Measurements from ENCODE around the gene TBCB.

DNA sequence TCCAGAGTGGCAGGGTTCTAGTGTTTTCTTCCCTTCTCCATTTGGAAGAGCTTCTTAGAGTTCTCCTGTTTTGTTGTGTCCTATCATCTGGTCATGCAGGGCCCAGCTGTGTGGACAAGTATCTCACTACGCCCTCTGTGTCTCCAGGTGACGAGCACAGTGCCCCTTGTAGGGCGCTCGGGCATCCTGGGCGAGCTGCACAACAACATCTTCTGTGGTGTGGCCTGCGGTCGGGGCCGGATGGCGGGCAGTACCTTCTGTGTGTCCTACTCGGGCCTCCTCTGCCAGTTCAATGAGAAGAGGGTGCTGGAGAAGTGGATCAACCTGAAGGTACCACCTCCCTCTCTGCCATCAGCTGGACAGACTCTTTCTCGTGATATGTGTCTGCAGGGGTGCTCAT lies 47.6 kb upstream of the TBCB start:
- TF ChIP-seq, protein P1, sequence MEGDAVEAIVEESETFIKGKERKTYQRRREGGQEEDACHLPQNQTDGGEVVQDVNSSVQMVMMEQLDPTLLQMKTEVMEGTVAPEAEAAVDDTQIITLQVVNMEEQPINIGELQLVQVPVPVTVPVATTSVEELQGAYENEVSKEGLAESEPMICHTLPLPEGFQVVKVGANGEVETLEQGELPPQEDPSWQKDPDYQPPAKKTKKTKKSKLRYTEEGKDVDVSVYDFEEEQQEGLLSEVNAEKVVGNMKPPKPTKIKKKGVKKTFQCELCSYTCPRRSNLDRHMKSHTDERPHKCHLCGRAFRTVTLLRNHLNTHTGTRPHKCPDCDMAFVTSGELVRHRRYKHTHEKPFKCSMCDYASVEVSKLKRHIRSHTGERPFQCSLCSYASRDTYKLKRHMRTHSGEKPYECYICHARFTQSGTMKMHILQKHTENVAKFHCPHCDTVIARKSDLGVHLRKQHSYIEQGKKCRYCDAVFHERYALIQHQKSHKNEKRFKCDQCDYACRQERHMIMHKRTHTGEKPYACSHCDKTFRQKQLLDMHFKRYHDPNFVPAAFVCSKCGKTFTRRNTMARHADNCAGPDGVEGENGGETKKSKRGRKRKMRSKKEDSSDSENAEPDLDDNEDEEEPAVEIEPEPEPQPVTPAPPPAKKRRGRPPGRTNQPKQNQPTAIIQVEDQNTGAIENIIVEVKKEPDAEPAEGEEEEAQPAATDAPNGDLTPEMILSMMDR (IDR thresholded peaks at IDR 0.05), result no peak
- TF ChIP-seq POLR2A (IDR thresholded peaks at IDR 0.05), result no peak

Measured in body of pancreas (tissue), 4 donors.